Liver (tissue), 9 donors: ENCODE measurements around the gene NUTF2. TPM values are rescaled to one million over a fixed set of nuclear protein-coding genes. Genes with fewer than 3 reads are reported as not detected.

ENCODE experiments used
- DNase-seq: peaks from one replicate; pipeline ENCODE4 v3.0.0-alpha.2; 2017; ENCODE audit warnings: low spot score
- H3K27ac ChIP-seq, 2 donors: one replicate each; pipeline ENCODE4 v1.7.0; 2013; ENCODE audit warnings: inconsistent platforms in 2 of 2, low read length in 2 of 2, control low read depth in 1 of 2, low read depth in 1 of 2, mild to moderate bottlenecking in 1 of 2
- H3K27me3 ChIP-seq, 4 donors: one replicate each; pipeline versions ENCODE4 v1.6.1 to v1.7.0; 2013; ENCODE audit warnings: low read length in 3 of 4, inconsistent platforms in 1 of 4, mild to moderate bottlenecking in 1 of 4, moderate library complexity in 1 of 4; ENCODE audit not compliant: control insufficient read depth in 4 of 4, insufficient read depth in 4 of 4
- H3K36me3 ChIP-seq, 4 donors: one replicate each; pipeline versions ENCODE4 v1.6.1 to v1.7.0; 2013; ENCODE audit warnings: low read length in 3 of 4, mild to moderate bottlenecking in 3 of 4, low read depth in 1 of 4, moderate library complexity in 1 of 4; ENCODE audit not compliant: control insufficient read depth in 4 of 4, insufficient read depth in 3 of 4
- H3K4me1 ChIP-seq, 4 donors: one replicate each; pipeline versions ENCODE4 v1.6.1 to v1.7.0; 2013; ENCODE audit warnings: low read length in 3 of 4, mild to moderate bottlenecking in 3 of 4, moderate library complexity in 1 of 4; ENCODE audit not compliant: control insufficient read depth in 4 of 4, insufficient read depth in 4 of 4
- H3K4me3 ChIP-seq, 3 donors: one replicate each; pipeline versions ENCODE4 v1.6.1 to v1.7.0; 2013; ENCODE audit warnings: low read length in 3 of 3, control low read depth in 1 of 3, low read depth in 1 of 3, mild to moderate bottlenecking in 1 of 3
- H3K9ac ChIP-seq, 2 donors: one replicate each; pipeline ENCODE4 v1.7.0; 2013; ENCODE audit warnings: low read length in 2 of 2, mild to moderate bottlenecking in 2 of 2, moderate library complexity in 2 of 2, control low read depth in 1 of 2, low read depth in 1 of 2
- H3K9me3 ChIP-seq, 4 donors: one replicate each; pipeline versions ENCODE4 v1.6.1 to v1.7.0; 2013; ENCODE audit warnings: low read length in 3 of 4; ENCODE audit not compliant: control insufficient read depth in 4 of 4
- EGR1 ChIP-seq, 2 donors: IDR thresholded peaks; 2 replicates each; pipeline ENCODE4 v1.6.1; 2016 to 2018; ENCODE audit warnings: antibody characterized with exemption in 2 of 2, low read depth in 2 of 2
- FOXA1 ChIP-seq: IDR thresholded peaks from 2 replicates; pipeline ENCODE4 v1.6.1; 2016; ENCODE audit warnings: antibody characterized with exemption
- FOXA2 ChIP-seq: IDR thresholded peaks from 2 replicates; pipeline ENCODE4 v1.6.1; 2016; ENCODE audit warnings: antibody characterized with exemption
- GABPA ChIP-seq, 2 donors: IDR thresholded peaks in 1 of 2; conservative IDR thresholded peaks in 1 of 2; 2 replicates each; pipeline ENCODE4 v1.6.1; 2016; ENCODE audit warnings: antibody characterized with exemption in 2 of 2, mild to moderate bottlenecking in 1 of 2, moderate library complexity in 1 of 2
- HNF4G ChIP-seq: IDR thresholded peaks from 2 replicates; pipeline ENCODE4 v1.6.1; 2016; ENCODE audit warnings: antibody characterized with exemption
- NR2F2 ChIP-seq: IDR thresholded peaks from 2 replicates; pipeline ENCODE4 v1.6.1; 2016; ENCODE audit warnings: antibody characterized with exemption
- RAD21 ChIP-seq, 2 donors: IDR thresholded peaks; 2 replicates each; pipeline ENCODE4 v1.6.1; 2016; ENCODE audit warnings: antibody characterized with exemption in 2 of 2, mild to moderate bottlenecking in 2 of 2
- RXRA ChIP-seq, 2 donors: IDR thresholded peaks; 2 replicates each; pipeline ENCODE4 v1.6.1; 2017 to 2018; ENCODE audit warnings: antibody characterized with exemption in 2 of 2, mild to moderate bottlenecking in 1 of 2
- SP1 ChIP-seq: IDR thresholded peaks from 2 replicates; pipeline ENCODE4 v1.6.1; 2018; ENCODE audit warnings: antibody characterized with exemption, mild to moderate bottlenecking
- TAF1 ChIP-seq: conservative IDR thresholded peaks from 2 replicates; pipeline ENCODE4 v1.6.1; 2016; ENCODE audit warnings: antibody characterized with exemption, mild to moderate bottlenecking
- YY1 ChIP-seq: IDR thresholded peaks from 2 replicates; pipeline ENCODE4 v1.6.1; 2016; ENCODE audit warnings: antibody characterized with exemption, mild to moderate bottlenecking
- WGBS: extraction: QIAGEN DNeasy Blood & Tissue Kit; methylation state at CpG from one replicate; pipeline ENCODE4 v1.1.7; 2013; 5-methylcytosine and 5-hydroxymethylcytosine counted together
- polyA plus RNA-seq, 2 donors: library from polyadenylated mRNA; stranded (reverse) in 1 of 2; unstranded in 1 of 2; fragments of 200-250 nt in 1 of 2; fragments of >200 nt in 1 of 2; fragmentation: Nextera tagmentation in 1 of 2; extraction: Ambion mirVana in 1 of 2; gene quantifications; one replicate each; pipeline versions ENCODE4 v1.2.1 to v1.2.3, GENCODE V29; 2013 to 2015
- total RNA-seq, 2 donors: library from RNA; depleted of rRNA; stranded (reverse); fragments of >200 nt; gene quantifications; one replicate each; pipeline ENCODE4 v1.2.3, GENCODE V29; 2014
- TF ChIP-seq, protein P1 (sequence below): IDR thresholded peaks from 2 replicates; pipeline ENCODE4 v1.6.1; 2016; ENCODE audit warnings: antibody characterized with exemption, mild to moderate bottlenecking
- TF ChIP-seq, protein P2 (sequence below): IDR thresholded peaks from 2 replicates; pipeline ENCODE4 v1.6.1; 2016; ENCODE audit warnings: antibody characterized with exemption
- TF ChIP-seq, protein P3 (sequence below): fragments of 150-350 bp; IDR thresholded peaks from 2 replicates; pipeline ENCODE4 v1.5.1; 2017; ENCODE audit warnings: improper control_type of control experiment, low read depth, low read length; ENCODE audit not compliant: missing input control
- donor health status: healthy.
- donor health status: healthy.
- donor health status: healthy.
- donor health status: healthy.
- donor health status: healthy.

NUTF2 gene
- total and polyA plus RNA-seq, 4 donors, result 27.4 to 69.5 (median 54.8) TPM

DNA sequence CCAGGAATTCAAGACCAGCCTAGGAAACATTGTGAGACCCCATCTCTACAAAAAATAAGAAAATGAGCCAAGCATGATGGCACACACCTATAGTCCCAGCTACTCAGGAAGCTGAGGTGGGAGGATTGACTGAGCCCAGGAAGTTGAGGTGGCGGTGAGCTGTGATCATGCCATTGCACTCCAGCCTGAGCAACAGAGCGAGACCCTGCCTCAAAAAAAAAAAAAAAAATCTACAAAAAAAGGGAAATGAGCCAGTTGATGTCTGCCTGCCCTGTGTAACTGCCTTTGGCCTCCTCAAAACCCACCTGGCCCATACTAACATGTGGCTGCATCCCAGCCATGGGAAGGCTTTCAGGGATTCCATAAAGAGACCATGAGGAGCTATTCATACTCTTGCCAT lies 44.9 kb upstream of the NUTF2 start:
- no peak for DNase-seq
- peaks cover 1 to 32% (median 19%) of the 10 kb centered on the region in 4 donors for H3K36me3 ChIP-seq
- no peaks in the 10 kb centered on the region for H3K27me3 ChIP-seq
- 88% methylated on average over 2 of the region's 2 CpGs for WGBS
- no peak overlapping the region for H3K27ac ChIP-seq
- H3K4me3 ChIP-seq, result no peak overlapping the region
- TF ChIP-seq EGR1 (IDR thresholded peaks at IDR 0.05; ENCODE audit: low read depth in 2 of 2) (no peak), RAD21 (IDR thresholded peaks at IDR 0.05) (no peak), HNF4G (no peak)
- H3K9ac ChIP-seq, result no peak overlapping the region
- no peaks in the 10 kb centered on the region for H3K9me3 ChIP-seq
- H3K4me1 ChIP-seq, result peaks cover 7 to 44% (median 28%) of the 10 kb centered on the region in 4 donors

DNA sequence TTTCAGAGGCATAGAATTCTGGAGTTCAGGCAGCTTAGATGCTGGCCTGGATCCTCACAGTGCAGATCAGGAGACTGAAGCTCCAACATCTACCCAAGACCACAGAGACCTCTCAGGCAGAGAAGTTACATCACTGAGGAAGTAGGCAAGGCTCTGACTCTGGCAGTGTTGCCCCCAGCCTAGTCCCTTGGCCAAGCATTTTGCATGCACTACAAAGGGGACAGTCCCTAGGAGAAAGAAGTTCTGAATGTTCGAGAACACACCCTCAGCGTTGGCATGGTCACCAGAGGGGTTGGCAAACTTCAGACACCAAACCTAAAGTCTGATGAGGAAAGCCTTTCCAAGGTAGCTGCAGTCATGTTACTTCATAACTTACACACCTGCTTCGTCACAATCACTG lies 42.8 kb upstream of the NUTF2 start:
- 75% methylated on average over 3 of the region's 3 CpGs for WGBS
- DNase-seq, result no peak
- H3K27me3 ChIP-seq, result no peaks in the 10 kb centered on the region
- H3K9ac ChIP-seq, result no peak overlapping the region
- H3K4me3 ChIP-seq, result no peak overlapping the region
- H3K4me1 ChIP-seq, result peaks cover 7 to 47% (median 35%) of the 10 kb centered on the region in 4 donors
- TF ChIP-seq RAD21 (IDR thresholded peaks at IDR 0.05) (no peak), GABPA (IDR thresholded peaks at IDR 0.05 in 1 of 2, conservative IDR thresholded peaks at IDR 0.05 in 1 of 2) (no peak), FOXA2 (no peak), NR2F2 (no peak), TAF1 (no peak), YY1 (no peak), SP1 (no peak), RXRA (IDR thresholded peaks at IDR 0.05) (no peak), HNF4G (no peak), FOXA1 (no peak)
- TF ChIP-seq, protein P1, sequence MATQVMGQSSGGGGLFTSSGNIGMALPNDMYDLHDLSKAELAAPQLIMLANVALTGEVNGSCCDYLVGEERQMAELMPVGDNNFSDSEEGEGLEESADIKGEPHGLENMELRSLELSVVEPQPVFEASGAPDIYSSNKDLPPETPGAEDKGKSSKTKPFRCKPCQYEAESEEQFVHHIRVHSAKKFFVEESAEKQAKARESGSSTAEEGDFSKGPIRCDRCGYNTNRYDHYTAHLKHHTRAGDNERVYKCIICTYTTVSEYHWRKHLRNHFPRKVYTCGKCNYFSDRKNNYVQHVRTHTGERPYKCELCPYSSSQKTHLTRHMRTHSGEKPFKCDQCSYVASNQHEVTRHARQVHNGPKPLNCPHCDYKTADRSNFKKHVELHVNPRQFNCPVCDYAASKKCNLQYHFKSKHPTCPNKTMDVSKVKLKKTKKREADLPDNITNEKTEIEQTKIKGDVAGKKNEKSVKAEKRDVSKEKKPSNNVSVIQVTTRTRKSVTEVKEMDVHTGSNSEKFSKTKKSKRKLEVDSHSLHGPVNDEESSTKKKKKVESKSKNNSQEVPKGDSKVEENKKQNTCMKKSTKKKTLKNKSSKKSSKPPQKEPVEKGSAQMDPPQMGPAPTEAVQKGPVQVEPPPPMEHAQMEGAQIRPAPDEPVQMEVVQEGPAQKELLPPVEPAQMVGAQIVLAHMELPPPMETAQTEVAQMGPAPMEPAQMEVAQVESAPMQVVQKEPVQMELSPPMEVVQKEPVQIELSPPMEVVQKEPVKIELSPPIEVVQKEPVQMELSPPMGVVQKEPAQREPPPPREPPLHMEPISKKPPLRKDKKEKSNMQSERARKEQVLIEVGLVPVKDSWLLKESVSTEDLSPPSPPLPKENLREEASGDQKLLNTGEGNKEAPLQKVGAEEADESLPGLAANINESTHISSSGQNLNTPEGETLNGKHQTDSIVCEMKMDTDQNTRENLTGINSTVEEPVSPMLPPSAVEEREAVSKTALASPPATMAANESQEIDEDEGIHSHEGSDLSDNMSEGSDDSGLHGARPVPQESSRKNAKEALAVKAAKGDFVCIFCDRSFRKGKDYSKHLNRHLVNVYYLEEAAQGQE, result no peak
- TF ChIP-seq, protein P2, sequence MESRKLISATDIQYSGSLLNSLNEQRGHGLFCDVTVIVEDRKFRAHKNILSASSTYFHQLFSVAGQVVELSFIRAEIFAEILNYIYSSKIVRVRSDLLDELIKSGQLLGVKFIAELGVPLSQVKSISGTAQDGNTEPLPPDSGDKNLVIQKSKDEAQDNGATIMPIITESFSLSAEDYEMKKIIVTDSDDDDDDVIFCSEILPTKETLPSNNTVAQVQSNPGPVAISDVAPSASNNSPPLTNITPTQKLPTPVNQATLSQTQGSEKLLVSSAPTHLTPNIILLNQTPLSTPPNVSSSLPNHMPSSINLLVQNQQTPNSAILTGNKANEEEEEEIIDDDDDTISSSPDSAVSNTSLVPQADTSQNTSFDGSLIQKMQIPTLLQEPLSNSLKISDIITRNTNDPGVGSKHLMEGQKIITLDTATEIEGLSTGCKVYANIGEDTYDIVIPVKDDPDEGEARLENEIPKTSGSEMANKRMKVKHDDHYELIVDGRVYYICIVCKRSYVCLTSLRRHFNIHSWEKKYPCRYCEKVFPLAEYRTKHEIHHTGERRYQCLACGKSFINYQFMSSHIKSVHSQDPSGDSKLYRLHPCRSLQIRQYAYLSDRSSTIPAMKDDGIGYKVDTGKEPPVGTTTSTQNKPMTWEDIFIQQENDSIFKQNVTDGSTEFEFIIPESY, result no peak
- TF ChIP-seq, protein P3, sequence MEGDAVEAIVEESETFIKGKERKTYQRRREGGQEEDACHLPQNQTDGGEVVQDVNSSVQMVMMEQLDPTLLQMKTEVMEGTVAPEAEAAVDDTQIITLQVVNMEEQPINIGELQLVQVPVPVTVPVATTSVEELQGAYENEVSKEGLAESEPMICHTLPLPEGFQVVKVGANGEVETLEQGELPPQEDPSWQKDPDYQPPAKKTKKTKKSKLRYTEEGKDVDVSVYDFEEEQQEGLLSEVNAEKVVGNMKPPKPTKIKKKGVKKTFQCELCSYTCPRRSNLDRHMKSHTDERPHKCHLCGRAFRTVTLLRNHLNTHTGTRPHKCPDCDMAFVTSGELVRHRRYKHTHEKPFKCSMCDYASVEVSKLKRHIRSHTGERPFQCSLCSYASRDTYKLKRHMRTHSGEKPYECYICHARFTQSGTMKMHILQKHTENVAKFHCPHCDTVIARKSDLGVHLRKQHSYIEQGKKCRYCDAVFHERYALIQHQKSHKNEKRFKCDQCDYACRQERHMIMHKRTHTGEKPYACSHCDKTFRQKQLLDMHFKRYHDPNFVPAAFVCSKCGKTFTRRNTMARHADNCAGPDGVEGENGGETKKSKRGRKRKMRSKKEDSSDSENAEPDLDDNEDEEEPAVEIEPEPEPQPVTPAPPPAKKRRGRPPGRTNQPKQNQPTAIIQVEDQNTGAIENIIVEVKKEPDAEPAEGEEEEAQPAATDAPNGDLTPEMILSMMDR, result no peak
- no peaks in the 10 kb centered on the region for H3K9me3 ChIP-seq
- no peak overlapping the region for H3K27ac ChIP-seq
- peaks cover 0 to 22% (median 12%) of the 10 kb centered on the region in 4 donors for H3K36me3 ChIP-seq
